Stromal cell of bone marrow (primary cell): ENCODE measurements around the gene TAOK1.

Source experiments
- DNase-seq: peaks from one replicate; pipeline ENCODE4 v3.0.0-alpha.2; 2012; ENCODE audit warnings: low read depth

Gene TAOK1

GRCh38 chr17:29584452-29585079 is 194.4 kb downstream of the TAOK1 start:
- DNase-seq: no peak

- DNase-seq: no peak
These were observed 195.1 kb downstream of the TAOK1 start for GRCh38 chr17:29585080-29585751.

DNA sequence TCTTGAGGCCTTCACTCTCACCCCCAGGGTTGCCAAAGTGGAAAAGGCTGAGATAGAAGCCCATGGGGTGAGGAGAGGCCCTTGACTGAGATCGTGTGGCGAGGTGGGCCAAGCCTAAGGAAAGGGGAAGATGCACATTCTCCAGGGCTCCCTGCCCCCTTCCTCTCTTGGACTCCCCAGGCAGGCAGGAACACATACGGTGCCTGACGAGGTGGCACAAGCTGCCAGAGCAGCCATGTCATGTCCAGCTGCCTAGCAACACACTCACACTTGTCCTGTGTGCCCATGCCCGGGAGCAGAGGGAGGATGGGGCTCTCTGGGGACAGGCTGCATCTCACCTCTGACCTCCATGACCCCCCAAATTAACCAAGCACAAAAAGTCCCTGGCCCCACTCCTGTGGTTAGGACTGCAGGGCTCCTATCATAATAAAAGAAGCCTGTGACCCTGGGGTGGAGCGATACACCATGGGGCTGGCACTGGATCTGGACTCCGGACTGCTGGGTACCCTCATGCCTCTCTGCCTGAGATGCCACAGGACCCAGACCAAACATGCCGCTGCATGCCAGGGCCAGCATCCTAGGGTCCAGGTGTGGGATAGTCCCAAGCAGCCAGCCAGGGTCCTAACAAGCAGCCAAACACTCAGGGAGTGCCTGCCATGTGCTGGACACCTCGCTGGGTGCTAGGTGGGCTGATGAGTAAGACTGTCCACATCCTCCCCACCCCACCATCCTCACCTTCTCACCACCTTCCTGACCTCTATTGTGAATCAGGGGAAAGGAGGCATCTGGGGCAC is 196.7 kb downstream of the TAOK1 start:
- no peak for DNase-seq

- no peak for DNase-seq
These were observed 197.4 kb downstream of the TAOK1 start for GRCh38 chr17:29587591-29587990.

DNA sequence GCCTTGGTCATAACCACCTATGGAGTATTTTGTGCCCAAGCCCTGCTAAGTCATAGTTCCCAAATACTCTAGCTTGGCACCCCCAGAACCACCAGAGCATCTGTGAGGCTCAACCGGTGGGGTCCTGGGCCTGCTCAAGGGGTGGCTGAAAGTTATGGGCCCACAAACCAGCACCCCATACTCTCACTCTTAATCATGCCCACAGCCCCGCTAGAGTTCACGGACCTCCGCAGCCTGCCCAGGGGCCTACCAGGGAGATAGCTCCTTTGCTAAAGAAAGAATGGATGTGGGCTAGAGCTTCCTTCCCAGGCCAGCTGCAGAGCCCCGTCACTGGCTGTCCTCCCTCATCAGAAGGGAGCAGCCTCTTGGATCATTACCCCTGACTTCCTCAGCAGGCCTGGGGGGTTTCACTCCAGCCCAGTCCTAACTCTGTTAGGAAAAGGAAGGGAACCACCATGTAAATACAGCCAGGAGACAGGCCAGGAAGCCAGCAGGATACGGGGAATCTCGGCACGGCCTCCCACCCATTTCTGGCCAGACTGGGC is 197.9 kb downstream of the TAOK1 start:
- DNase-seq: no peak

DNA sequence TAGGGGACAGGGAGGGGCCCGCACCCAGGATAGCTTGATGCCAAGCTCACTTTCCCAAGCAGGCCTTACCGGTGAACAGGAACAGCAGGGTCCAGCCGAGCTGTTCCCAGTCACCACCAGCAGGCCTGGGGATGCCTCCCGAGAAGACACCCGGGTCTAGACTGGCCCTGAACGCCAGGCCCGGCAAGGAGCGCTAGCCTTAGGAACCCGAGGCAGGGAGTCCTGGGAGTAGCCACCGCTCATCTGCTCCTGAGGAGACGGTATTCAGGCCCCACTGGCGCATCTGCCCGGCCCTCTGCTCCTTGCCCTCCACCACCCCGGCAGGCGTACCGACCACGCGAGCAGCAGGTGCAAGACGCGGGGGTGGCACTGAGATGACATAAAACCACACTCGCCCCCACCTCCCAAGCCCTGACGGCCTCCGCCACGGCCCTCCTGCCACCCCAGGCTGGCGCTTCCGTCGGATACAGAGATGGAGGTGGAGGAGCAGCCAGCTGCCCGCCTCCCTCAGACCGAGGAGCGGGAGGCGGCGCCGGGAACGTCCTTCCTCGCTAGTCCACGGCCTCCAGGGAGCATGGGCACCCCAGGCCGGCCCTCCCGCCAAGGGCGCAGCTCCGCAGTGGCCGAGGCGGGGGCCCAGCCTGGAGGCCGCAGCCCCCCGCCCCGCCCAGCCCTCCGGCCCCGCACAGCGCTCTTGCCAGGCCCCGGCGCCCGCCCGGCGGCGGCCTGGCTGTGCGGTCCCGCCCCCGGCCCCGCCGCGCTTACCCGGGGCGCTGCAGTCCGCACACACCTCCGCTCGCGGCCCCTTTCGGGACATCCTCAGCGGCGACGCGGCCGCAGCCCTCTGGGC is 198.6 kb downstream of the TAOK1 start:
- no peak for DNase-seq

DNA sequence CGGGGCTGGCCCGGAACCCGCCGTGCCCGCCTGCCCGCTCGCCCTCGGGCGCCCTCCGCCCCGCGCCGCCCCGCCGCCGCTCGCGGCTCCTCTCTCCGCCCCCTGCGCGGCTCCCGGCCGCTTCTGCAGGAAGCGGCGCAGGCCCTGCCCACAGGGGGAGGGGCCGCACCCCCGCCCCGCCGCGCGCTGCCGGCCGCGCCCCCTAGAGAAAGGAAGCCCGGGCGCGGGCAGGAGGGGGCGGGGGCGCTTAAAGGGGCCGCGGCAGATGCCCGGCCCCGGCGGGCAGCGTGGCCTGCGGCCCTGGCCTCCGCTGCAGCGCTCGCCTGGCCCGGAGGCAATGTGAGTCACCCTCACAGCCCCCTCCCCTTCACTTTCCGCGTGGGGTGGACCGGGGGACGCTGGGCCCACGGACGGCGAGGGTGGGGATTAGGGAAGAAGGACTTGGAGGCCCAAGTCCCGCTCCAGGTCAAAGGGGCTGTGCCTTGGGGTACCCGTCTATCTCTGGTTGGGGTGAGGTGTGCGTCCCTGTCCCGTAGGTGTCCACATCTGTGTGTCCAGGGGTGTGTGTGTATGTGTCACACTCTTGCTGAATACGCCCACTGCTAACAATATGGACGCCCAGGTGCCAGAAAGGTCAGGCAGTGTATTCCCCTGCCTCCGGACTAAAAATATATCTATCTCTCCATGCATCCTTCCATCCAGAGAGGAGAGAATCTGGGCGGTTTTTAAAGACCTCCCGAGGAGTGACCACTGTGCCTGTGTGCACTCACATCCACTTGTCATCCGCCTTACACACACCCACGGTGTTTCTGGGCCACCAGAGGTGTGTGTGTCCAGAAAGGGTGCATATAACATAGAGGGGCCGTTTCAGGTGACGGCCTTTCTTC is 199.6 kb downstream of the TAOK1 start, which contains the start of gene GIT1:
GIT1 (minus strand) TSS at position 125 of the 887 bp plus-strand sequence. CDS start 270 bp downstream, outside the sequence.
- peak; percentile 76 for DNase-seq

DNA sequence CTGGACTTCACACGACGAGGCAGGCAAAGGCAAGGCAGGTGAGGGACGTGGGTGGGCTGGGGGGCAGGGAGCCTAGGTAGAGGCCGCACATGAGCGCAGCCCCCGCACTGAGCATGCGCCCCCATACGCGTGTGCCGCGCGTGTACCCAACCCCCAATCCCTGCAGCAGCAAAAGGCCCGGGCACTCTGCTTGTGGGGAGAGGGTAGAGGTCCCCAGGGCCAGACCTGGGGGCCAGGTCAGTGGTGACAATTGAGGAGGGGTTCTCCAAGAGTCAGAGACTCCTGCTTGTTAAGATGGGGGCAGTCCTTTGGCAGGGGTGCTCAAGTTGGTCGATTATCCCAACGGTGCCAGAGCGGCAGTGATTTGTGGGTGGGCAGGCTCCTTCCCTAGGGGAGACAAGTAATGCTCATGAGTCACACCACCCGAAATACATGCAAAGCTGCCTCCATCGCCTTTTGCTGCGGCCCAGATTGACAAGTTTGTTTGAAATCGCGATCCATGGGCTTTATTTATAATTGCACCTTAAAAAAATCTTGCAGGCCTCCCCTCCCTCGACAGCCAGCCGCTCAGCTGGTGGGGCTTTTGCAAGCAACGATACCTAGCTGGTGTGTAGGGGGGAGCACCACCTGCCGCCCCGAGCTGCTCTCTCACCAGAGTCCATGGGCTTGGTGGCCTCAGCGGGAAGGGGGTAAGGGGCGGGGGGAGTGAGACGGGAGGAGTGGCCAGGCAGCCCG is 200.4 kb downstream of the TAOK1 start:
- DNase-seq: no peak

DNA sequence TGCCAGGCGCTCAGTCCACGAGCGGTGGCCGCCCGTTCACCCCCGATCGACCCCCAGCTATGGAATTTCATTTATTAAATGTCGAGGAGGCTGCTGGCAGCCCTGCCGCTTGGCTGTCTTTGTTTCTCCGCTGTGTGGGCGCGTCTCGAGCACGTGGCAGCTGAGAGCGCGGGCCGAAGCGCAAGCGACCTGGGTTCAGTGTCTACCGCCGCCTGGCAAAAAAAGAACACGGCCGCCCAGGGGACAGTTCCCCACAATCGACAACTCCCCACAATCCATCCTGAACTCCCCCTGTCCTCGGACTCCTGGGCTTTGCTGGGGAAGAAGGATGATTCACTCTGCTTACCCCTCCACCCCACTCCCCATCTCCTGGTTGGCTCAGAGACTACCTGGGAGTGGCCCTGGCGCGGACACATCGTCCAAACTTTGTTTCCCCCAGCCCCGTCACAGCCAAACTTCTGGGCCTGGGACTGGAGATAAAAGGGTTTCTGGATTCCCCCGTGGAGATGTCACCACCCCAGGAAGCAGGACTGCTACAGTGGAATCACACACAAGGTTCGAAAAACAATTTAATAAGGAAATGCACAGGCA is 201.1 kb downstream of the TAOK1 start:
- DNase-seq: no peak

DNA sequence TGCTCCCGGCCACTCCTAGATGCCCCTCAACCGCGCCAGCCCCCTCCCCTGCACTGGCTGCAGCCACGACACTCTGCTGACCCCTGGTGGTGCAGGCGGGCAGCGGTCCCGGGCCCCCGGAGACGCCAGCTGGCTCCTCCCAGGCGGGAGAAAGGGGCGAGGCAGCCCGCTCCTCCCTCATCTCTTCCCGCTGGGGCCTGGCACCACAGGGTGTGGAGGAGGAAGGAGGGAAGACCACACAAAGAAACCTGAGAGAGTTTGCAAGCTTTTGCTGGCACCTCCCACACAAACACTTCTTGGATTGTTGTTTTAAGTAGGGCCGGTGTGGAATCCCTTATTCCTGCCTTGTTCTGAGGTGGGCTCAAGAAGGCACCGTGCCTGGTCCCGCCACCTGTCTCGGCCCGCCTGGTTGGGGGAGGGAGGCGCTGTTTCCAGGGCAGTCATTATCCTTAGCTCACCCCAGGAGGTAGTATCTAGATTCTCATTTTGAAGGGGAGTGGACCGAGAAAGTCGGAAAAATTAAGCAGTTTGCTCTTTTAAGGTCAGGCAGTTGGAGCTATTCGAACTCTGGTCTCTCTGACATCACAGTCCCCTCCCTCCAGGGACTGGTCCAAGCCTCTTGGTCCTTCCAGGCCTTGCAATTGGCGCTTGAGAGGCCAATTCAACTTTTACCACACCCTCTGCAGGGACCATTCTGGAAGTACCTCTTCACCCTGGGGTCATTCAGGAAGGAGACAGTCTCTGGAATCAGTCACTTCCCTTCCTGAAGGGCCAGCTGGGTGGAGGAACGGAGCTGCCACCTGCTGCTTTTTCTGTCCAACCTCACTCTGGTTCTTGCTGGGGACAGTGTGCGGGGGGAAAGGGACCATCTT is 201.8 kb downstream of the TAOK1 start:
- DNase-seq: no peak

DNA sequence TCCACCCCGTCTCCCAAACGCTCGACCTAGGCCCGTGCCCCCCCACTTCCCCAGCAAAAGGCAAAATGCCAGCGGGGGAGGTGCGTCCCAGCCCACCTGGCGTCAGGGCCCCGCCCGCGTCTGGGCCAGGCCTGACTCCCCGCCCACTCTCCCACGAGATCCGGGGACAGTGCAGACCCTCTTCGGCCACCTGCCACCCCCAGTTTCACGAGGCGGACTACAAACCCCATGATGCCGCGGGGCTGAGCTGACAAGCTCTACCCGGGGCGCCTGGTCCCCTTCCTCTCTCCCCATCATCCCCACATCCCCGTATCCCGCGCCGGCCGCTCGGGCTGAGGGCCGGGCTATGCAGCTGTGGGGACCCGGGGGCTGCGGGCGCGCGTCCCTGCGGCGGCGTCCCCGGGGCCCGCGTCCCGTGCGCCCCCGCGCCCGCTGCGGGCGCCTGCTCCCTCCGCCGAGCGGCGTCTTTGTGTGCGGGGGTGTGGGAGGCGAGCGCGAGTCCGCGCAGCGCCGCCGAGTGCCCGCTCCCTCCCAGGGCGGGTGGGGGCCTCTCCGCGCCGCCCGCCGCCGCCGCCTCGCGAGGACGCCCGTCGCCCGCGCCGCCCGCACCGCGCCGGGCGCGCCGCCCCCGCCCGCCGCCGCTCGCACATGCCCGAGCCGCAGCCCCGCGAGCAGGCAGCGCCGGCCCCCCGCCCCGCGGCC is 202.8 kb downstream of the TAOK1 start, which contains the start of gene ANKRD13B:
ANKRD13B (plus strand) TSS at position 283 of the 702 bp plus-strand sequence. CDS start 490 bp downstream, outside the sequence.
- no peak for DNase-seq

GRCh38 chr17:29593591-29594518 is 203.7 kb downstream of the TAOK1 start:
- DNase-seq: no peak

- no peak for DNase-seq
These were observed 204.4 kb downstream of the TAOK1 start for GRCh38 chr17:29594519-29595090.

DNA sequence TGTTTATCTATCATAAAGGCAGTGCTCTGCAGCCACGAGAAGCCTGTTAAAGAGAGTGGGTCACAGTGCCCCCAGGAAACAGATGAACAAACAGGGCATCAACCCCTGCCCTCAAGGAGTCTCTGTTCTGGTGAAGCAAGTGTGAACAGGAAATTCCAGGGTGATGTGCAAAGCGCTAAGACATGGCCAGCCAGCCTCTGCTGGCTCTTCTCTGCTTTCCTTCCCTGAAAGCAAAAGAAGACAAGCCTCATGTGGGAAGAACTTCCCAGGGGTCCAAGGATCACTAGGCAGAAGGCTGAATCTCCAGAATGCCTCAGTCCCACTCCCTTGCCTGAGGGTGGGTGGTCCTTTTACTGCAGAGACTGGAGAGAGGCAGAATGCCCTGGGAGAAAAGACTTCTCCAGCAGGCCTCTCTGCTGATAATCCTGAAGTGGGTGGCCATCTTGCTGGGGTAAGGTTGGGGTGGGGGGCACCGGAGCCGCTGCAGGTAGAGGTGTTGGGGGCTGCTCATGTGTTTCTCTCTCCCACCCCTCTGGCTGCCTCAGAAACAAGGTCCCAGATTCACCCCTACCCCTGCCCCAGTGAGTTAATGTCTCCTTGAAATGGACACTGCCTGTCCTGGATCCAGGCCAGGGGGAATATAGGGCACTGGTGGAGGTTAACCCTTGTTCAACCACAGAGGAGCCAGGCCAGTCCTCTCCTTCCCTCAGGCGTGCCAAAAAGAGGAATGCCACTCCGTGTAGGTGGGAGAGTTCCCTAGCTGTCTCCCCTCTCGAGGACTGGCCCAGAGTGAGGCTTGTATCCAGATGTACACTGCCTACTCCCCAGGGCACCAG is 205.2 kb downstream of the TAOK1 start:
- DNase-seq: no peak
